GM12878 (cell line): Measurements from ENCODE around the gene CCDC57. TPM values are rescaled to one million over a fixed set of nuclear protein-coding genes. Genes with fewer than 3 reads are reported as not detected.

Experiments
- ATAC-seq: fragments of 200-7000 bp; cut with Tn5 transposase; 3 replicates; pipeline ENCODE4 v1.9.1; 2020; ENCODE audit warnings: mild to moderate bottlenecking, moderate library complexity
- BruUV-seq: library from RNA; stranded (reverse); fragments of 400-500 nt; replicated peaks from 2 replicates; lab custom pipeline; 2021; lab: Mats Ljungman, UMichigan
- CTCF ChIA-PET: fragments of 300-600 bp; sonication (Branson Sonifier 250); formaldehyde crosslinking; extraction: SDS; loops from one replicate; lab custom pipeline; 2021; ENCODE audit warnings: inconsistent platforms; lab: Yijun Ruan, JAX
- POLR2A ChIA-PET: fragments of 350-600 bp; formaldehyde crosslinking; extraction: SDS; loops from one replicate; lab custom pipeline; 2021; ENCODE audit warnings: inconsistent platforms; lab: Charles Lee
- RAD21 ChIA-PET: fragments of 300-600 bp; sonication (Branson Sonifier 250); formaldehyde crosslinking; loops from one replicate; lab custom pipeline; 2023; ENCODE audit warnings: antibody characterized with exemption; ENCODE audit not compliant: unreplicated experiment; lab: Charles Lee
- SMC1A ChIA-PET: fragments of 300-600 bp; sonication (Branson Sonifier 250); formaldehyde crosslinking; loops from one replicate; lab custom pipeline; 2023; ENCODE audit not compliant: unreplicated experiment, uncharacterized antibody; lab: Charles Lee
- DNase-seq: peaks from one replicate; pipeline ENCODE4 v3.0.0-alpha.2; 2011; ENCODE audit warnings: low read depth, low spot score
- FAIRE-seq: peaks from 3 replicates; lab custom pipeline; 2011; peaks lifted over from hg19 to GRCh38; lab: Jason Lieb, UNC
- H2AFZ ChIP-seq: 2 replicates; pipeline ENCODE4 v1.6.0; 2011; ENCODE audit warnings: low read depth, low read length, control low read depth; ENCODE audit not compliant: control insufficient read depth
- H3K27ac ChIP-seq: 2 replicates; pipeline ENCODE4 v1.5.1; 2011; ENCODE audit warnings: control low read depth; ENCODE audit not compliant: control insufficient read depth, insufficient read depth
- H3K27me3 ChIP-seq, 2 experiments: replicated peaks in 1 of 2; 2 replicates each; pipeline versions ENCODE4 v1.6.0 to v1.6.1; 2011; ENCODE audit warnings: low read length in 1 of 2; ENCODE audit not compliant: control insufficient read depth in 2 of 2, insufficient read depth in 2 of 2
- H3K36me3 ChIP-seq, 2 experiments: 2 replicates each; pipeline ENCODE4 v1.5.1; 2011; ENCODE audit warnings: low read length in 1 of 2; ENCODE audit not compliant: control insufficient read depth in 2 of 2, insufficient read depth in 2 of 2
- H3K4me1 ChIP-seq: 2 replicates; pipeline ENCODE4 v1.6.1; 2011; ENCODE audit warnings: mild to moderate bottlenecking, low read length, moderate library complexity, mixed read lengths; ENCODE audit not compliant: control insufficient read depth, insufficient read depth
- H3K4me2 ChIP-seq: 2 replicates; pipeline ENCODE4 v1.6.0; 2011; ENCODE audit warnings: control low read depth; ENCODE audit not compliant: control insufficient read depth, insufficient read depth
- H3K4me3 ChIP-seq: fragments of 200-600 bp; sonication (generic); 2 replicates; pipeline ENCODE4 v1.5.1; 2016
- H3K79me2 ChIP-seq: 2 replicates; pipeline ENCODE4 v1.6.0; 2011; ENCODE audit warnings: low read length; ENCODE audit not compliant: control insufficient read depth, insufficient read depth
- H3K9ac ChIP-seq: 2 replicates; pipeline ENCODE4 v1.8.0; 2011; ENCODE audit warnings: low read length, control low read depth, mixed read lengths; ENCODE audit not compliant: control insufficient read depth, insufficient read depth
- H3K9me3 ChIP-seq: replicated peaks from 3 replicates; pipeline ENCODE4 v1.5.1; 2011; ENCODE audit warnings: mild to moderate bottlenecking, low read length; ENCODE audit not compliant: control insufficient read depth, insufficient read depth
- H4K20me1 ChIP-seq: 2 replicates; pipeline ENCODE4 v1.6.0; 2011; ENCODE audit not compliant: control insufficient read depth, insufficient read depth
- BHLHE40 ChIP-seq, 2 experiments: fragments of 450-650 bp in 1 of 2; IDR thresholded peaks; 2 replicates each; pipeline ENCODE4 v1.6.1; 2011 to 2017; ENCODE audit warnings: low read depth in 2 of 2, borderline replicate concordance in 1 of 2, improper control_type of control experiment in 1 of 2, low read length in 1 of 2, mild to moderate bottlenecking in 1 of 2
- CHD2 ChIP-seq: IDR thresholded peaks from 2 replicates; pipeline ENCODE4 v1.6.1; 2011; ENCODE audit warnings: low read depth, low read length, improper control_type of control experiment, borderline replicate concordance
- CREB1 ChIP-seq: IDR thresholded peaks from 2 replicates; pipeline ENCODE4 v1.6.1; 2012; ENCODE audit warnings: low read depth, mild to moderate bottlenecking, inconsistent platforms
- EP300 ChIP-seq, 2 experiments: fragments of 150-350 bp in 1 of 2; IDR thresholded peaks; 2 replicates each; pipeline ENCODE4 v1.6.1; 2011 to 2012; ENCODE audit warnings: low read depth in 2 of 2, low read length in 2 of 2, borderline replicate concordance in 1 of 2, improper control_type of control experiment in 1 of 2, inconsistent platforms in 1 of 2; ENCODE audit not compliant: control insufficient read depth in 1 of 2
- FOS ChIP-seq: IDR thresholded peaks from 3 replicates; pipeline ENCODE4 v1.6.1; 2011; ENCODE audit warnings: borderline replicate concordance; ENCODE audit not compliant: insufficient read length; ENCODE audit errors: extremely low read depth
- HCFC1 ChIP-seq: fragments of 150-350 bp; IDR thresholded peaks from 2 replicates; pipeline ENCODE4 v1.6.1; 2014; ENCODE audit warnings: low read length
- HDAC2 ChIP-seq: fragments of 200-600 bp; sonication (generic); IDR thresholded peaks from 2 replicates; pipeline ENCODE4 v1.6.1; 2017
- IRF3 ChIP-seq: fragments of 450-650 bp; IDR thresholded peaks from 2 replicates; pipeline ENCODE4 v1.6.1; 2014; ENCODE audit warnings: mild to moderate bottlenecking
- JUNB ChIP-seq: IDR thresholded peaks from 2 replicates; pipeline ENCODE4 v1.6.1; 2016; ENCODE audit warnings: antibody characterized with exemption, mild to moderate bottlenecking
- KDM1A ChIP-seq: fragments of 200-600 bp; sonication (generic); IDR thresholded peaks from 2 replicates; pipeline ENCODE4 v1.6.1; 2016; ENCODE audit warnings: borderline replicate concordance
- MYB ChIP-seq: fragments of 150-350 bp; IDR thresholded peaks from 2 replicates; pipeline ENCODE4 v1.6.1; 2014; ENCODE audit warnings: mild to moderate bottlenecking, low read depth, low read length, borderline replicate concordance
- PAX5 ChIP-seq: IDR thresholded peaks from 2 replicates; pipeline ENCODE4 v1.6.1; 2011; ENCODE audit warnings: low read depth, low read length, borderline replicate concordance
- POLR2A ChIP-seq: IDR thresholded peaks from 2 replicates; pipeline ENCODE4 v1.6.1; 2011; ENCODE audit warnings: low read depth, mild to moderate bottlenecking, low read length
- POLR2AphosphoS5 ChIP-seq: IDR thresholded peaks from 2 replicates; pipeline ENCODE4 v1.6.1; 2011; ENCODE audit warnings: mild to moderate bottlenecking, low read length, inconsistent platforms
- RELB ChIP-seq: fragments of 450-650 bp; IDR thresholded peaks from 2 replicates; pipeline ENCODE4 v1.6.1; 2017; ENCODE audit warnings: low read depth, mild to moderate bottlenecking, moderate library complexity
- SP1 ChIP-seq: IDR thresholded peaks from one replicate; pipeline ENCODE4 v1.6.1; 2011; ENCODE audit warnings: low read depth, low read length
- TARDBP ChIP-seq: IDR thresholded peaks from 2 replicates; pipeline ENCODE4 v1.6.1; 2016; ENCODE audit warnings: borderline replicate concordance
- TCF12 ChIP-seq: IDR thresholded peaks from 2 replicates; pipeline ENCODE4 v1.6.1; 2011; ENCODE audit warnings: low read depth, mild to moderate bottlenecking, low read length
- ZNF384 ChIP-seq: IDR thresholded peaks from 2 replicates; pipeline ENCODE4 v1.6.1; 2012; ENCODE audit warnings: low read depth, mild to moderate bottlenecking, low read length, improper control_type of control experiment, borderline replicate concordance
- WGBS: methylation state at CpG from one replicate; pipeline ENCODE4 v1.1.6; 2016; ENCODE audit warnings: low lambda C conversion rate; ENCODE audit not compliant: insufficient replicate concordance, insufficient coverage; ENCODE audit errors: missing lambda C conversion rate; 5-methylcytosine and 5-hydroxymethylcytosine counted together
- in situ Hi-C: fragments of 300-500 bp; cut with MboI; formaldehyde crosslinking; loops from 9 replicates; pipeline ENCODE4 v1.14.3; 2018; ENCODE audit warnings: mixed read lengths
- intact Hi-C: fragments of 100-400 bp; cut with micrococcal nuclease; formaldehyde crosslinking; loops from one replicate; pipeline ENCODE4 v1.14.2; 2022; ENCODE audit not compliant: unreplicated experiment
- polyA plus RNA-seq, 11 experiments: library from polyadenylated mRNA; depleted of rRNA in 4 of 11; unstranded in 6 of 11; stranded (reverse) in 5 of 11; fragments of >200 nt; fragmentation: Nextera tagmentation in 4 of 11; fragmentation: Illumina TruSeq in 1 of 11; extraction: Ambion mirVana in 4 of 11; extraction: Trizol in 1 of 11; gene quantifications; 1 replicate in 1 of 11; 2 replicates in 10 of 11; pipeline versions ENCODE4 v1.2.1 to v1.2.3, GENCODE V29; 2011 to 2016; ENCODE audit warnings: inconsistent platforms in 2 of 11, missing spikeins in 2 of 11, low read depth in 1 of 11
- total RNA-seq, 4 experiments: library from RNA; depleted of rRNA in 3 of 4; stranded (reverse); fragments of >200 nt in 3 of 4; fragmentation: Illumina TruSeq in 1 of 4; extraction: Trizol in 1 of 4; gene quantifications; 2 replicates each; pipeline versions ENCODE4 v1.2.1 to v1.2.3, GENCODE V29; 2013 to 2021

Gene CCDC57
- total and polyA plus RNA-seq, 10 of the 15 experiments (the other 5 are each of a cell fraction or from before 2014, with no cell fraction given), result 5.4 to 123 (median 45.8) TPM

GRCh38 chr17:82078433-82078832 lies 134.2 kb downstream of the CCDC57 start:
- 72% methylated on average over 18 of the region's 18 CpGs for WGBS
- POLR2A ChIA-PET, result no interaction called here

More at GRCh38 chr17:82078433-82078832, 134.2 kb downstream of the CCDC57 start:
- in situ Hi-C loops (no loop called here), intact Hi-C loops (no loop called here)
- Histone ChIP-seq H3K9me3 (no peaks in the 10 kb centered on the region), H3K4me2 (no peak overlapping the region), H3K27ac (no peak overlapping the region), H3K4me1 (no peaks in the 10 kb centered on the region), H3K9ac (no peak overlapping the region), H3K79me2 (no peaks in the 10 kb centered on the region), H3K36me3 (peaks cover 10 to 36% of the 10 kb centered on the region in 2 experiments; a peak in 3 of 4 replicates), H3K4me3 (no peak overlapping the region), H3K27me3 (no peaks in the 10 kb centered on the region), H4K20me1 (no peaks in the 10 kb centered on the region), H2AFZ (no peak overlapping the region)
- ChIA-PET CTCF (no interaction called here), RAD21 (no interaction called here), SMC1A (no interaction called here)
- no peak for DNase-seq
- BruUV-seq, result no TSS peak
- TF ChIP-seq CREB1 (no peak), KDM1A (no peak), PAX5 (no peak), RELB (no peak), MYB (no peak), JUNB (no peak), EP300 (IDR thresholded peaks at IDR 0.05; ENCODE audit: borderline replicate concordance in 1 of 2, control insufficient read depth in 1 of 2, low read depth in 2 of 2, low read length in 2 of 2) (no peak), SP1 (no peak), POLR2AphosphoS5 (no peak), TCF12 (no peak), CHD2 (no peak), HCFC1 (no peak), BHLHE40 (IDR thresholded peaks at IDR 0.05; ENCODE audit: borderline replicate concordance in 1 of 2, low read depth in 2 of 2, low read length in 1 of 2) (no peak), POLR2A (no peak), FOS (no peak), IRF3 (no peak), HDAC2 (no peak), TARDBP (no peak), ZNF384 (no peak)
- no peak for FAIRE-seq
- ATAC-seq, result no peak
